Measurements from ENCODE around the gene TSPOAP1. TPM values are rescaled to one million over a fixed set of nuclear protein-coding genes. Genes with fewer than 3 reads are reported as not detected.

The TSPOAP1 gene
- total and polyA plus RNA-seq, 10 of the 15 experiments (the other 5 are each of a cell fraction or from before 2014, with no cell fraction given), result 0.58 to 16.4 (median 4.2) TPM; not detected in 1

GRCh38 chr17:58269557-58270291 is 58.9 kb downstream of the TSPOAP1 start:
- no TSS peak for BruUV-seq (replicated peaks)
- CTCF ChIA-PET, result interaction anchor here (1.0 kb wide), 1 partner anchor 178 kb away, joined by 3 read pairs; no protein-coding TSS in a partner anchor
- DNase-seq (ENCODE audit: low read depth, low spot score), result no peak
- Histone ChIP-seq H3K27ac (ENCODE audit: control insufficient read depth, insufficient read depth) (no peak overlapping the region), H4K20me1 (ENCODE audit: control insufficient read depth, insufficient read depth) (no peaks in the 10 kb centered on the region), H3K4me1 (ENCODE audit: control insufficient read depth, insufficient read depth, low read length) (no peaks in the 10 kb centered on the region; the same call in 1 of the 2 replicates), H3K79me2 (ENCODE audit: control insufficient read depth, insufficient read depth, low read length) (no peaks in the 10 kb centered on the region), H3K27me3 (replicated peaks in 1 of 2; ENCODE audit: control insufficient read depth in 2 of 2, insufficient read depth in 2 of 2, low read length in 1 of 2) (no peaks in the 10 kb centered on the region; a peak in 1 of 4 replicates), H3K9me3 (replicated peaks; ENCODE audit: control insufficient read depth, insufficient read depth, low read length) (no peaks in the 10 kb centered on the region), H3K9ac (ENCODE audit: control insufficient read depth, insufficient read depth, low read length) (no peak overlapping the region), H2AFZ (ENCODE audit: control insufficient read depth, low read depth, low read length) (no peak overlapping the region), H3K4me3 (no peak overlapping the region), H3K36me3 (ENCODE audit: control insufficient read depth in 2 of 2, insufficient read depth in 2 of 2, low read length in 1 of 2) (no peaks in the 10 kb centered on the region), H3K4me2 (ENCODE audit: control insufficient read depth, insufficient read depth) (no peak overlapping the region)
- 49% methylated on average over 9 of the region's 9 CpGs for WGBS (ENCODE audit: insufficient coverage, insufficient replicate concordance, low lambda C conversion rate, missing lambda C conversion rate)
- POLR2A ChIA-PET, result interaction anchor here (0.5 kb wide), 1 partner anchor 721 kb away, joined by 6 read pairs; no protein-coding TSS in a partner anchor
- in situ Hi-C loops (cut with MboI) (no loop called here), intact Hi-C loops (cut with micrococcal nuclease; ENCODE audit: unreplicated experiment) (no loop called here)
- RAD21 ChIA-PET (ENCODE audit: unreplicated experiment), result no interaction called here
- SMC1A ChIA-PET (ENCODE audit: uncharacterized antibody, unreplicated experiment), result no interaction called here
- FAIRE-seq, result no peak
- TF ChIP-seq NBN (IDR thresholded peaks at IDR 0.05), result no peak
- no peak for TF ChIP-seq CREB1 (IDR thresholded peaks at IDR 0.05; ENCODE audit: low read depth)
- TF ChIP-seq POU2F2 (IDR thresholded peaks at IDR 0.05; ENCODE audit: borderline replicate concordance, low read depth, low read length), result no peak
- TF ChIP-seq ZNF622 (IDR thresholded peaks at IDR 0.05), result no peak
- TF ChIP-seq USF2 (IDR thresholded peaks at IDR 0.05; ENCODE audit: borderline replicate concordance, low read depth, low read length), result no peak
- TF ChIP-seq ZNF24 (IDR thresholded peaks at IDR 0.05), result no peak
- TF ChIP-seq POLR2AphosphoS5 (IDR thresholded peaks at IDR 0.05; ENCODE audit: low read length), result no peak
- no peak for TF ChIP-seq FOXK2 (IDR thresholded peaks at IDR 0.05)
- TF ChIP-seq CEBPB (IDR thresholded peaks at IDR 0.05; ENCODE audit: borderline replicate concordance in 1 of 2, low read depth in 2 of 2, low read length in 2 of 2), result no peak
- no peak for TF ChIP-seq RBBP5 (conservative IDR thresholded peaks at IDR 0.05)
- TF ChIP-seq ZNF217 (IDR thresholded peaks at IDR 0.05), result no peak
- TF ChIP-seq IKZF1 (conservative IDR thresholded peaks at IDR 0.05), result no peak
- TF ChIP-seq MLLT1 (IDR thresholded peaks at IDR 0.05), result no peak
- no peak for TF ChIP-seq SUPT20H (IDR thresholded peaks at IDR 0.05; ENCODE audit: borderline replicate concordance, control insufficient read depth, low read depth, low read length)
- TF ChIP-seq SRF (IDR thresholded peaks at IDR 0.05; ENCODE audit: low read depth in 2 of 2, low read length in 2 of 2), result no peak
- TF ChIP-seq RFX5 (IDR thresholded peaks at IDR 0.05; ENCODE audit: low read depth, low read length), result no peak
- ATAC-seq, result no peak

All from GM12878 (cell line).